HG03103 (cell line): ENCODE results near the gene CCDC12.
"Not testable (repeated sequence)": the region's sequence is repeated elsewhere in the genome, so short reads cannot be mapped to it uniquely, and the experiment has no call there.

ENCODE experiments used
- ATAC-seq: cut with Tn5 transposase; IDR thresholded peaks from one replicate; pipeline ENCODE4 v1.9.1; 2021; ENCODE audit warnings: low read depth; ENCODE audit not compliant: unreplicated experiment

CCDC12 gene

GRCh38 chr3:46984591-46985459, 8.3 kb upstream of the CCDC12 start:
- no peak for ATAC-seq

DNA sequence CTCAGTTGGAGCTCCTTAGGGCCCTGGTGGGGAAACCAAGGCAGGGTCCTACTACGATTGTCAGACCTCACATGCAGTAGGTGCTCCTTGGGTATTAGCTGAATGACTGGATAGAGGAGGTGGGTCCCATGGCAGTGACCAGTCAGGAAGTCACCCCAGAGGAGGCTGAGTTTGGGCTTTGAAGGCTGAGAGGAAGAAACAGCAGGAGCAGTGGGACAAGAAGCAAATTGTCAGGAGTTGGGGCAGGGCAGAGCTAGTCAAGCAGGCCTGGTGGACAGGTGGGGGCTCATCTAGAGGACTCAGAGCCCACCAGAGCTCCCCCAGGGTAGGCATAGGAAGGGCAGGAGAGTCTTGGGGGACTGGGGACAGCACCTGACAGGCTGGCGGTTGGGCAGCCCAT, 6.0 kb upstream of the CCDC12 start:
- no peak for ATAC-seq

DNA sequence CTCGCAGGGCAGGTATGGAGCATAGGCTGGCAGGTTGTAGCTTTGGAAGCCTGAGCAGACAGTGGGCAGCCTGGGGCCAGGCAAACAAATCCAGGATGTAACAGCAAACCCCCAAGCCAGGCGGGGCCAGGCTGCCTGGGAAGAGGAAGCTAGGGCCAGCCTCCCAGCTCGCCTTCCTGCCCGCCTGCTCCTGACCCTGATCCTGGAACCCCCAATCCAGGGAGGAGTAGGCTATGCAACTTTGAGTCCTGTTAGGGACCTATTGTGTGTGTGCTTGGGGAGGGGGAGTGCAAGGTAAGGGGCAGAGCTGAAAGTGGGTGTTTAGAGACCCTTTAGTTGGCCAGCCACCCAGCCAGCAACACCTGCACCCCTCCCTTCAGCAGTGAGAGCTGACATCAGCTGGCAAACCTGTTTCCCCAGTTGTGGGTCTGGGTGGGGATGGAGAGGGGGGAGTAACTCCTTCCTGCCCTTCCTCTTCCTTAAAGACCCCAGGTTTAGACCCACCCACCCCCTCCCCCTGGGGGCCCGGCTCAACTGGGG, 5.5 kb upstream of the CCDC12 start:
- ATAC-seq = no peak

GRCh38 chr3:46979958-46980497, 3.5 kb upstream of the CCDC12 start:
- peak; percentile 1 for ATAC-seq

DNA sequence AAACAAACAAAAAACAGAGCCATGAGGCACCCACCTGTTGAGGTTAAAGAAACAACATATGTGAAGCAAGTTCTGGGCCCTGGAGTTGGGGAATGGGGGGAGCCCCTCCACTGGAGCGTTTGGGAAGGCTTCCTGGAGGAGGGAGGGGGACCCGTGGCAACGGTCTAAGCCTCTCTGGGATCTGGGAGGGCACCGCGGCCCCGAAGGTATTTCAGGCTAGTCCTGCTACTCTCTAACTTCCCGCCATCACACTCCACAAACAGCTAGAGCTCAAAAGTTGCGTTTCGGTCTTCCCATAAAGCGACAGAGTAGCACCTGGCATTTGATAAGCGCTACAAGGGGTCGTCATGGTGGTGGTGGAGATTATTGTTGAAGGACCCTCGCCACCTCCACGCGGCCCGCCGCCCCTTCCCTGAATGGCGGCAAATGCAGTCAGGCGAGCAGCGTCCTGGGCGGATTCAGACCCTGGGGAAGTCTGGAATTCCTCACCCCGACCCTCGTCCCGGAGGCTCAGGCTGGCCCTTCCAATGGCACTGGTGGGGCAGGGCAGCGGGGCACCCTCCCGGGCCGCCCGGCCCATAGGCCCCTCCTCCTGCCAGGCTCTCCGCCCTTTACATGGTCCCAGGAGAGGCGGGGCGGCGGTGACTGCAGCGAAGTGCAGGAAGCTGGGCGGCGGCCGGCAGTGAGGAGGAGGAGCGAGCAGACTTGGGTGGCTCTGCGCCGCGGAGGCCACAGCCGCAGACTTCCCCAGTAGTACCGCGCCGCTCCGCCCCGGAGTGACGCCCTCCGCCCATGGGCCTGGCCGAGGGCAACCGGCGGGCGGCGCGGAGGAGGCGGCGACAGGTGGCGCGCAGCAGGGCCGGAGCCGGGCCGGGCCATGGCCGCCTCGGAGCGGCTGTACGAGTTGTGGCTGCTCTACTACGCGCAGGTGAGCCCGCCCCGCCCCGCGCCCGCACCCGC, 2.7 kb upstream of the CCDC12 start, which contains the start of gene NBEAL2:
NBEAL2 (plus strand) TSS at position 682 of the 960 bp plus-strand sequence; CDS start at position 878, 196 bp downstream.
- ATAC-seq = peak; percentile 59

GRCh38 chr3:46978381-46978780, 1.8 kb upstream of the CCDC12 start:
- no peak for ATAC-seq

- no peak for ATAC-seq
Observed at GRCh38 chr3:46977811-46978195, 1.3 kb upstream of the CCDC12 start.

DNA sequence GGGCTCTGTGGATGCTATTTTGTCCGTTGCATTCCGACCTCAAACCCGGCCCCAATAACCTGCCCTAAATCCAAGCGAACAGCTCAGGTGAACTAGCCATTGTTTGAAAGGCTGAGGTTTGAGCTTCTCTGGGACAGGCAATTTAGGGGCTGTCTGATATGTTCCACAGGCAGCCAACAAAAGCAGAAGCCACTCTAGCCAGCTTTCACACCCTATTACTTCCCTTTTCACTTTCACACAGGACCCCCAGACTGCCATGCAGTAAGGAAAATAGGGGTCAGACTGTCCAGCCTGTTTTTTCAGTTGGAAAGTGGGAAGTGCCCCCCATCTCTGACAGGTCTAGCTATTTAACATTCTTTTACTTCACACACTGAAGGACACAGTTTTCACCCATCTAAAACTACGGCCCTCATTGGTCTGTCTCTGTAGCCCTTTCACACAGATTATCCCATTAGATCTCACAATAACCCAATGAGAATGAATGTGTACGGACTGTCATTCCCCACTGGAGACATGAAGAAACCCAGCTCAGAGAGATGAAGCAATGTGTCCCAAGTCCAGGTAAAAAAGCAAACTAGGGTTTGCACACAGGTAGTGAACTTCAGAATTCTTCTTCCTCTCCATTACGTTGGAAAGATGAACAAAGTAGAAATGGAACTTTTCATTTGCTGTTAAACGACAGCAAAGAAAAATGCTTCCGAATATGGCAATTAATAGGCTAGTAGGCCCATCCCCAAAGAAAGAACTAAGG, 1.9 kb downstream of the CCDC12 start:
- ATAC-seq = no peak

DNA sequence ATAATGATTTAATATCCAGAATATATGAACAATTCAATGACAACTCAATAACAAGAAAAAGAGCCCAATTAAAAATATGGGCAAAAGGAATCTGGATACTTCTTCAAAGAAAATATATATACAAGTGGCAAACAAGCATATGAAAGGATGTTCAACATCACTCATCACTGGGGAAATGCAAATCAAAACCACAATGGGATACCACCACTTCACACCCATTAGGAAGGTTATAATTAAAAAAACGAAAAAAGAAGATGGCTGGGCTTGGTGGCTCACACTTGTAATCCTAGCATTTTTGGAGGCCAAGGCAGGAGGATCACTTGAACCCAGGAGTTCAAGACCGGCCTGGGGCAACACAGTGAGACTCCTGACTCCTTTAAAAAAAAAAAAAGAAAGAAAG, 4.1 kb downstream of the CCDC12 start:
- ATAC-seq = no peak

GRCh38 chr3:46971742-46972141, 4.8 kb downstream of the CCDC12 start:
- no peak for ATAC-seq

DNA sequence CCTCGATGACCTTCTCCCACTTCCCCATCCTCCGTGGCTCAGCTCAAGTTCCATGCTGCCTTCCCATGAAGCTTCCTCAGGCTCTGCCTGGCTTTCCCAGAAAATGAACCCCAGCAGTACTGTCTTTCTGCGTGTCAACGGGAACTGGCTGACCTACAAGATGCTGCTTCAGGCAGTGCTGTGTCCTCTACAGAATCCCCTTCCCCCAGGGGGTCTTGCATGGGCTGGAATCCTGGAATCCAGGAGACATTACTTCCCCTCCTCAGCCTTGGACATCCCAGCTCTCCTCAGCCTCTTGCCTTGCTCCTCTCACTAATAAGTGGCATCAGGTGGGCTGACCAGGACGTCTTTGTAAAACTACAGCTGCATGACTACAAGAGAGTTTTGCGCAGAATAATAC, 5.4 kb downstream of the CCDC12 start:
- ATAC-seq = no peak

DNA sequence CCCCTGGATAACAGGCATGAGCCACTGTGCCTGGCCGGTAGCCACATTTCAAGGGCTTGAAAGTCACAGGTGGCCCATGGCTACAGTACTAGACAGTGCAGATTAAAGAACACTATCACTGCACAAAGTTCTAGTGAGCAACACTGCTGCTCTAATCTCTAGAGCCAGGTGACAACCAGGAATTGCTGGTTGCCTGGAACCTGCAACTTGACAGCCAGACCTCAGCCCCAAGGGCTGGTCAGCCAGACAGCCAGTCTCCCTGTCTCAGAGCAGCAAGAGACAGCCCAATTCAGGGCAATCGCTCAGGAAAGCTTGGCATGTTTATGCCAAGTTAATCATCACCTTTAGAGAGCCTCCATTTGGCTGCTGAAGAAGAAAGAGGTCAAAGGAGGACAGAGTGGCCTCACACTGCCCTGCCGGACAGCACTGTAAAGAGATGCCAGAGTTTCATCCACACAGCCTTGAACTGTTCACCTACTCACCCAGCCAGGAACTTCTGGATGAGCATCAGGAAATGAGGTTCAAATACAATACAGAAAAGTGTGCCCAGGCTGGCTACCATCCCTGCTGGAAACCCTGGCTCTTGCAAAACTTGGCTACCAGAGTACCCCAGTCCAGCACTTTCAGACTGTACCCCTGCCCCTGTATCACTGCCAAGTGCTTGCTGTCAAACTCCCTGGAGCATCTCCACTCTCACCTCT, 6.0 kb downstream of the CCDC12 start:
- ATAC-seq = no peak

GRCh38 chr3:46968783-46969428, 7.6 kb downstream of the CCDC12 start:
- no peak for ATAC-seq

- no peak for ATAC-seq
Observed at GRCh38 chr3:46966811-46967210, 9.7 kb downstream of the CCDC12 start.

DNA sequence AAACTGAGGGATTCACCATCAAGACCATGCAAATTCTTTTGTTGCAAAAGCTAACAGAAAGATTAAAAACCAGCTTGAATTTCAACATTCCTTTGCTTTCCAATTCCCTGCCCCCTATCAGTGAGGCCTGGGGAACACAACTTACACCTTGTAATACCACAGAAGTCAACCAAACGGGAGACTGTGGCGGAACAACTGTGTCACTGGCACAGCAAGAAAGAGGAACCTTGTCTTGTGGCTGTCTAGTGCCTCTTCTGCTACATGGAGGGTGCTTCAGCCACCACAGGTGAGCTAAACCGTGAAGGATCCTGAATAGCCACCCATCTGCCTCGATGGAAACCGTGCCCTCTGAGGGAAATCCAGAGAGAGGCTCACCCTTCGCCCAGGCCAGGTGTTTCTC, 11.4 kb downstream of the CCDC12 start:
- no peak for ATAC-seq

DNA sequence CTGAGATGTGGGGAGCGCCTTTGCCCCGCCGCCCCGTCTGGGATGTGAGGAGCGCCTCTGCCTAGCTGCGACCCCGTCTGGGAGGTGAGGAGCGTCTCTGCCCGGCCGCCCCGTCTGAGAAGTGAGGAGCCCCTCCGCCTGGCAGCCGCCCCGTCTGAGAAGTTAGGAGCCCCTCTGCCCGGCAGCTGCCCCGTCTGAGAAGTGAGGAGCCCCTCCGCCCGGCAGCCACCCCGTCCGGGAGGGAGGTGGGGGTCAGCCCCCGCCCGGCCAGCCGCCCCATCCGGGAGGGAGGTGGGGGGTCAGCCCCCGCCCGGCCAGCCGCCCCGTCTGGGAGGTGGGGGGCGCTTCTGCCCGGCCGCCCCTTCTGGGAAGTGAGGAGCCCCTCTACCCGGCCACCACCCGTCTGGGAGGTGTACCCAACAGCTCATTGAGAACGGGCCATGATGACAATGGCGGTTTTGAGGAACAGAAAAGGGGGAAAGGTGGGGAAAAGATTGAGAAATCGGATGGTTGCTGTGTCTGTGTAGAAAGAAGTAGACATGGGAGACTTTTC, 12.4 kb downstream of the CCDC12 start:
- ATAC-seq = not testable (repeated sequence)

- no peak for ATAC-seq
Observed at GRCh38 chr3:46962990-46963389, 13.6 kb downstream of the CCDC12 start.

- ATAC-seq = no peak
Observed at GRCh38 chr3:46962427-46962826, 14.1 kb downstream of the CCDC12 start.

DNA sequence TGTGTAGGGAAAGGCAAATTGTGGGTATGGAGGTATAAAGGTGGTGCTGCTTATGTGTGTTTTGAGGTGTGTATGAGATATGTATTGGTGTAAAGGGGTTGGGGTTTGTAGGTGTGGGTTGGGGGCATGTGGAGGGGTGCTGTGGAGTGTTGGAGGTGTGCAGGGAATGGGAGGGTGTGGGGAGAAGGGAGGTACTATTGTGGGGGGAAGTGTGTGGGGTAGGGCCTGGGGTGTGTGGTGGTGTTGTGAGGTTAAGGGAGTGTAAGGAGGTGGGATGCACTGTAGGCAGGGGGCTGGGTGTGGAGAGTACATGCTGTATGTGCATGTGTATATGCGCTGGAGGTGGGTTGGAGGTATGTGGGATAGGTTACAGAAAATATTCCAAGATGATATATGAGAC, 15.7 kb downstream of the CCDC12 start:
- no peak for ATAC-seq
